ENCODE data around the gene RNASE11. TPM values are rescaled to one million over a fixed set of nuclear protein-coding genes. Genes with fewer than 3 reads are reported as not detected.
"Not testable (repeated sequence)": the region's sequence is repeated elsewhere in the genome, so short reads cannot be mapped to it uniquely, and the experiment has no call there.

RNASE11 gene
- total RNA-seq, 1 experiment from 2014 or later, result not detected

GRCh38 chr14:20620798-20621478, 33.1 kb upstream of the RNASE11 start:
- Mint-ChIP-seq H3K36me3 (ENCODE audit: insufficient read depth, unreplicated experiment) (peaks cover 14% of the 10 kb centered on the region), H3K27me3 (ENCODE audit: insufficient read depth, unreplicated experiment) (no peaks in the 10 kb centered on the region), H3K9me3 (ENCODE audit: unreplicated experiment) (peaks cover 10% of the 10 kb centered on the region), H3K27ac (ENCODE audit: unreplicated experiment) (no peak overlapping the region), H3K4me1 (ENCODE audit: low read depth, unreplicated experiment) (peaks cover 19% of the 10 kb centered on the region), H3K4me3 (ENCODE audit: unreplicated experiment) (no peak overlapping the region)
- ChIA-PET POLR2A (no interaction called here), CTCF (interaction anchor here (0.7 to 1.6 kb wide), 3 partner anchors 8 to 73 kb away, joined by 3 to 4 read pairs (median 3); no protein-coding TSS in a partner anchor)
- no TSS peak for BruUV-seq (replicated peaks)
- intact Hi-C loops (cut with micrococcal nuclease; ENCODE audit: unreplicated experiment), result loop anchor here (1.0 kb wide), 1 partner anchor 8 kb away; no protein-coding TSS in a partner anchor
- H3K36me3 ChIP-seq (ENCODE audit: control insufficient read depth, insufficient read depth, low read length), result no peaks in the 10 kb centered on the region
- H3K4me3 ChIP-seq (ENCODE audit: low read depth, low read length), result no peak overlapping the region
- H3K27me3 ChIP-seq (replicated peaks; ENCODE audit: control insufficient read depth, insufficient read depth, low read length), result no peaks in the 10 kb centered on the region
- TF ChIP-seq CTCF (IDR thresholded peaks at IDR 0.05; ENCODE audit: insufficient read depth in 1 of 2, low read depth in 1 of 2, low read length in 1 of 2, severe bottlenecking in 1 of 2, unreplicated experiment in 1 of 2), result no peak
- 0 out of 2 replicates have a peak, but pooled peaks cover 3% of the 10 kb centered on the region for H3K9me3 ChIP-seq
- DNase-seq, result peak; percentile 51 to 56
- H3K4me1 ChIP-seq, result peaks cover 17% of the 10 kb centered on the region

GRCh38 chr14:20619688-20620087, 31.9 kb upstream of the RNASE11 start:
- CTCF ChIA-PET, result interaction anchor here (0.6 kb wide), 1 partner anchor 12 kb away, joined by 3 read pairs; no protein-coding TSS in a partner anchor
- H3K9me3 Mint-ChIP-seq (ENCODE audit: unreplicated experiment); H3K27me3 ChIP-seq (replicated peaks; ENCODE audit: control insufficient read depth, insufficient read depth, low read length); H3K36me3 ChIP-seq (ENCODE audit: control insufficient read depth, insufficient read depth, low read length); BruUV-seq (replicated peaks); H3K27ac Mint-ChIP-seq (ENCODE audit: unreplicated experiment); H3K4me3 Mint-ChIP-seq (ENCODE audit: unreplicated experiment); DNase-seq; H3K36me3 Mint-ChIP-seq (ENCODE audit: insufficient read depth, unreplicated experiment); POLR2A ChIA-PET; intact Hi-C loops (cut with micrococcal nuclease; ENCODE audit: unreplicated experiment); H3K4me3 ChIP-seq (ENCODE audit: low read depth, low read length); H3K27me3 Mint-ChIP-seq (ENCODE audit: insufficient read depth, unreplicated experiment); H3K9me3 ChIP-seq: not testable (repeated sequence)
- peaks cover 31% of the 10 kb centered on the region for H3K4me1 Mint-ChIP-seq (ENCODE audit: low read depth, unreplicated experiment)
- H3K4me1 ChIP-seq, result peaks cover 21% of the 10 kb centered on the region

GRCh38 chr14:20618271-20618749, 30.5 kb upstream of the RNASE11 start:
- POLR2A ChIA-PET, result no interaction called here
- no peak overlapping the region for H3K27ac Mint-ChIP-seq (ENCODE audit: unreplicated experiment)
- no peaks in the 10 kb centered on the region for H3K36me3 Mint-ChIP-seq (ENCODE audit: insufficient read depth, unreplicated experiment)
- peaks cover 28% of the 10 kb centered on the region for H3K4me1 Mint-ChIP-seq (ENCODE audit: low read depth, unreplicated experiment)
- CTCF ChIA-PET, result interaction anchor here (0.8 kb wide), 1 partner anchor 9 kb away, joined by 3 read pairs; no protein-coding TSS in a partner anchor
- TF ChIP-seq CTCF (IDR thresholded peaks at IDR 0.05; ENCODE audit: insufficient read depth in 1 of 2, low read depth in 1 of 2, low read length in 1 of 2, severe bottlenecking in 1 of 2, unreplicated experiment in 1 of 2), result no peak
- H3K4me3 ChIP-seq (ENCODE audit: low read depth, low read length), result no peak overlapping the region
- no peaks in the 10 kb centered on the region for H3K27me3 Mint-ChIP-seq (ENCODE audit: insufficient read depth, unreplicated experiment)
- intact Hi-C loops (cut with micrococcal nuclease; ENCODE audit: unreplicated experiment), result no loop called here
- H3K36me3 ChIP-seq (ENCODE audit: control insufficient read depth, insufficient read depth, low read length), result no peaks in the 10 kb centered on the region
- H3K27me3 ChIP-seq (replicated peaks; ENCODE audit: control insufficient read depth, insufficient read depth, low read length), result no peaks in the 10 kb centered on the region
- H3K9me3 Mint-ChIP-seq (ENCODE audit: unreplicated experiment), result no peaks in the 10 kb centered on the region
- no peak overlapping the region for H3K4me3 Mint-ChIP-seq (ENCODE audit: unreplicated experiment)
- no peak for DNase-seq
- no peaks in the 10 kb centered on the region for H3K9me3 ChIP-seq
- BruUV-seq (replicated peaks), result no TSS peak
- H3K4me1 ChIP-seq, result peaks cover 21% of the 10 kb centered on the region

All from Caco-2 (cell line).